ENCODE results near the gene GABBR2. TPM values are rescaled to one million over a fixed set of nuclear protein-coding genes. Genes with fewer than 3 reads are reported as not detected.

The GABBR2 gene
- total RNA-seq, 2 donors from 2014 or later, result not detected

- intact Hi-C loops (cut with DNase I, micrococcal nuclease), result no loop called here
- ATAC-seq, result no peak
- DNase-seq, result no peak
These were observed 64.7 kb downstream of the GABBR2 start for GRCh38 chr9:98644011-98644410.

DNA sequence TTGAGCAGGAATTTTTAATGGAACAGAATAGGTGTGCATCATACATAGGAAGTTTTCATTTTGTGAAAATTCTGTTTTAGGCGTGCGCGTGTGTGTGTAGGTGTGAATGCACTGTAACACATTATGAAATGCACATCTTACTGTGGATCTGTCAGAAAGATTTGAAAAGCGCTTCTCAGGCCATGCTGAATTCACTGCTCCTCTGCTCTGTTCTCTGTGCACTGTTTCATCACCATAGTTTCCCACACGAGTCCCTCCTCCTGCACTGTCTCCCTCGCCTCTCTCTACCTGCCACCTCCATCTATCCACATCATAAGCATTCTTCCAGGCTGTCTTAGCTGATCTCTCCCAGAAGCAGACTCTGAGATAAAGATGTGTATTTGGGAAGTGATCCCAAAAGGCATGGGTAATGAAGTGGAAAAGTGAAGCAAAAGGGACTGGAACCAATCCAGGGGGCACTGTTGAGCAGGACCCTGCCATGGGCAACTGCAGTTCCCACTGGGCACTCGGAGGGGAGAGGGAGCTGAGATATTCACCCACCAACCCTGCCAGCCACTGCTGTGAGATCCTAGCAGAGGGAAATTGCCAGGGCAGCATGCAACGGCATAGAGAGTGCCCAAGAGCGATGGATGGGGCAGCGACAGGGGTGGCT is 65.9 kb downstream of the GABBR2 start:
- ATAC-seq, result no peak
- intact Hi-C loops (cut with DNase I, micrococcal nuclease), result no loop called here
- DNase-seq, result no peak

DNA sequence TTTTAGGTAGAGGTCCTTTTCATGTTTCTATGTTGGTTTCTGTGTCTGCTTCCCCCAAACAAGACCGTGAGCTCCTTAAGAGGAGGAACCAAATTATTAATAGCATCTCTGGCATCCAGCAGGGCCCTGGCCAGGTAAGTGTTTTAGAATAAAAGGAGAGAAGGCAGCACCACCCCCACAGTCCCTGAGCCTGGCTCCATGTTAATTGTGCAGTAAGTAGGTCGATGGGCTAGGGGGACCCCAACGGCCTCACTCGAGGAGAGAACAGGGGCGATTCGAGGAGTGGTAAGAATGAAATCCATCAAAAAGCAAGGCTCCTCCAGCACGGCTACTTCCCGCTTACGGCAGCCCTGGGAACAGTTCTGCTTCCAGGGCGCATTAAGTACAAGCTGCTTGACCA is 67.0 kb downstream of the GABBR2 start:
- DNase-seq (no peak), ATAC-seq (no peak)
- intact Hi-C loops (cut with DNase I, micrococcal nuclease), result no loop called here

DNA sequence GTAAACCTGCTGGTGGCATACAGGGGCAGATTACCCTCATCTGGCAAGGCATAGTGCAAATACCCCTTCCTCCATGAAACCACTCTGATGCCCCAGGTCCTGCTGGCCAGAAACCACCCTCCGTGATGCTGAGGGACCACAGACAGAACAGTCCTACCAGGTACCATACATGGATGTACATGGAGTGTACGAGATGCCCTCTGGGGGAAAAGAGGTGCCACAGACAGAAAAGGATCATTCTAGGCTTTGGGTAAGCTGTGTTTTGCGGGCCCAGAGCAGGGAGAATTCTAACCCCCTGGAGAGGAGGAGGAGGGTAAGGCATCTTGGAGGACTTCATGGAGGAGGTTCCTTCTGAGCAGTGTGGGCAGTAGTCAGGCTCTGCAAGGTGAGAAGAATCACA is 68.3 kb downstream of the GABBR2 start:
- intact Hi-C loops (cut with DNase I, micrococcal nuclease), result no loop called here
- DNase-seq (no peak), ATAC-seq (no peak)

GRCh38 chr9:98639133-98639532 is 69.6 kb downstream of the GABBR2 start:
- intact Hi-C loops (cut with DNase I, micrococcal nuclease), result no loop called here
- DNase-seq (no peak), ATAC-seq (no peak)

GRCh38 chr9:98637381-98637780 is 71.4 kb downstream of the GABBR2 start:
- intact Hi-C loops (cut with DNase I, micrococcal nuclease), result no loop called here
- DNase-seq, result no peak
- ATAC-seq, result no peak

GRCh38 chr9:98635374-98635773 is 73.4 kb downstream of the GABBR2 start:
- ATAC-seq (no peak), DNase-seq (no peak)
- intact Hi-C loops (cut with DNase I, micrococcal nuclease), result no loop called here

- ATAC-seq (peak; percentile 59), DNase-seq (no peak)
- intact Hi-C loops (cut with DNase I, micrococcal nuclease), result no loop called here
These were observed 73.9 kb downstream of the GABBR2 start for GRCh38 chr9:98634685-98635336.

GRCh38 chr9:98632839-98633238 is 75.9 kb downstream of the GABBR2 start:
- DNase-seq, result no peak
- intact Hi-C loops (cut with DNase I, micrococcal nuclease), result no loop called here
- no peak for ATAC-seq

GRCh38 chr9:98627296-98627695 is 81.4 kb downstream of the GABBR2 start:
- intact Hi-C loops (cut with DNase I, micrococcal nuclease), result no loop called here
- DNase-seq (no peak), ATAC-seq (no peak)

DNA sequence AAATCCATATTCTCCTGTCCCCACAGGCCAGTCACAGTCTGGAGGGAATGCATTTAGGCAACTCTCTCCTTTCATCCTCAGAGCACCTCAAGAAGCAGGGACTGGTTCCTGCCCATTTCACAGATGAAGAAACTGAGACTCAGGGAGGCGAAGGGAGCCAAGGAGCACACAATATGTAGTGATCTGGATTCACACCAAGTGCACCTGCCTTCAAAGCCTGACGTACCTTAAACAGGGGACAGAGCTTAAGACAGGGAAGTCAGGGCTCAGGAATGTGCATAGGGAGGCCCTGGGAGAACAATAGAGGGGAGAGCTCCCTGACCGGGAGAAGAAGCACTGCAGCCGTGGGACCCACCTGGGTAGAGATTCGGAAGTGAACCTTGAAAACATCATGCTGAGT is 83.0 kb downstream of the GABBR2 start:
- ATAC-seq, result no peak
- no peak for DNase-seq
- intact Hi-C loops (cut with DNase I, micrococcal nuclease), result no loop called here

GRCh38 chr9:98619788-98620187 is 88.9 kb downstream of the GABBR2 start:
- intact Hi-C loops (cut with DNase I, micrococcal nuclease), result no loop called here
- no peak for ATAC-seq
- DNase-seq, result no peak

DNA sequence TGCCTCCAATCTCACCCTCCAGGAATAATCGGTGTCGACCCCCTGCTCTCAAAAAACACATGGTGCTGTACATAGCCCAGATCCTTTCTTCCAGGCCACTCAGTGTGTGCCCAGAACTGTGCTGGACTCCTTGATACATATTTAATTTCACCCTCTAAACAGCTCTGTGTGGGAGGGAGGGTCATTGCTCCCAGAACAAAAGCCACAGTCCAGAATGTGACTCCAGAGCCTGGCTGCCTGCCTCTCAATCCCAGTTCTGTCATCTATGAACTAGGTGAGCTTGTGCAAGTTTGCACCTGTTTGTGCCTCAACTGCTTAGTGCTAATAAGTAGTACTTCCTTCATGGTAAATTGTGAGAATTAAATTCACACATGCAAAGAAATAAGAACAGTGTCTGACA is 93.1 kb downstream of the GABBR2 start:
- ATAC-seq (no peak), DNase-seq (no peak)
- intact Hi-C loops (cut with DNase I, micrococcal nuclease), result no loop called here

GRCh38 chr9:98614941-98615340 is 93.8 kb downstream of the GABBR2 start:
- intact Hi-C loops (cut with DNase I, micrococcal nuclease), result no loop called here
- ATAC-seq (no peak), DNase-seq (no peak)

DNA sequence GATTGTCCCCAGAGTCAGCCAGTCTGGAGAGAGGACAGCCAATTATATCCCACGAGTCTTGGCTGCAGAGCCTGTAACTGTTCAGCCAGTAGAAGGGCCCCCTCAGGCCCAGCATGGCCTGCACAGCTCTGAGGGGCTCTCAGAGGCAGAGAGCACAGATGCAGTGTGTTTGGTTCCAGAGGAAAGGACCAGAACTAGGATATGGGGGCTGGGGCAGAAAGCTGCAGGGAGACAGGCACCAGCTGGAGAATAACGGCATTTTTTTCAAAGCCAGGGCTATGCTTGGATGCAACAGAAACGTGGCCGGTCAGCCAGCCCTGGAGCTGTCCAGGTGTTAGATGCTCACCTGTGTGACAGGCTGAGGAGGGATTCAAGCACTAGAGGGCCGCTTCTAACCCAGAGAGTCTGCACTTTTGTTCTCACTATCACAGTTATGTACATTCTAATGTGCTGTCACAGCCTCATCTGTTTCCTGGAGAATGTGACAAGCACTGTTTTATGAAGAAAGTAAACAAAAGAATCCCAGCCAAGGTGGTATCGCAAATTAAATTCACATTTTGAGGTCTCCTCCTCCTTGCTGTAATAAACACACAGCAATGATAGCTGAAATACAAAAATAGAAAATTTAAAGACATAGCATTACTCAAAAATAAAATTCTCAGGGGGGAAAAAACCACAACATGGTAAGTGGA is 96.5 kb downstream of the GABBR2 start:
- ATAC-seq (no peak), DNase-seq (no peak)
- intact Hi-C loops (cut with DNase I, micrococcal nuclease), result no loop called here

GRCh38 chr9:98611319-98611718 is 97.4 kb downstream of the GABBR2 start:
- DNase-seq (no peak), ATAC-seq (no peak)
- intact Hi-C loops (cut with DNase I, micrococcal nuclease), result no loop called here

DNA sequence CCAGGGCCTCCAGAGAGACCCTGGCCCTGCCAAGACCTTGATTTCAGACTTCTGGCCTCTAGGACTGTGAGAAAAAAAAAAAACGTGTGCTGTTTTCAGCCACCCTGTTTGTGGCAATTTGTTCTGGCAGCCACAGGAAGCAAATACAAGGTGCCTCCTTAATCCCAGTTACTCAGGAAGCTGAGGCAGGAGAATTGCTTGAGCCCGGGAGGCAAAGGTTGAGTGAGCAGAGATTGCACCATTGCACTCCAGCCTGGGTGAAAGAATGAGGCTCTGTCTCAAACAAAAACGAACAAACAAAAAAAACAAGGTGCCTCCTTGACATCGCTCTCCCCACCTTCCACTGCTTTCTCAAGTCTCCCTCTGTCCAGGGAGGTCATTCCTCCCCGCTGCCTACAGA is 98.0 kb downstream of the GABBR2 start:
- DNase-seq (no peak), ATAC-seq (no peak)
- intact Hi-C loops (cut with DNase I, micrococcal nuclease), result no loop called here

GRCh38 chr9:98610211-98610610 is 98.5 kb downstream of the GABBR2 start:
- ATAC-seq (no peak), DNase-seq (no peak)
- intact Hi-C loops (cut with DNase I, micrococcal nuclease), result no loop called here

- intact Hi-C loops (cut with DNase I, micrococcal nuclease), result no loop called here
- DNase-seq, result no peak
- no peak for ATAC-seq
These were observed 99.1 kb downstream of the GABBR2 start for GRCh38 chr9:98609646-98610045.

DNA sequence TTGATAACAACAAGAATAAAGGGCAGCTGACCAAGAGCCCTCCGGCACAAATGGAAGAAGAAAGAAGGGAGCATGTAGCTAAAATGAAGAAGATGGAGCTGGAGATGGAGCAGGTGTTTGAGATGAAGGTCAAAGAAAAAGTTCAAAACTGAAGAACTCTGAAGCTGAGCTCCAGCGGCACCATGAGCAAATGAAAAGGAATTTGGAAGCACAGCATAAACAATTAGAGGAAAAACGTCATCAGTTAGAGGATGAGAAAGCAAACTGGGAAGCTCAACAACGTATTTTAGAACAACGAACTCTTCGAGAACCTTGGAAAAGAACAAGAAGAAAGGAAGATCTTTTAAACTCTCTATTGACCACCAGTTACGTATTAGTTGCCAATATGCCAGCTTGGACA is 100.9 kb downstream of the GABBR2 start:
- intact Hi-C loops (cut with DNase I, micrococcal nuclease), result no loop called here
- no peak for ATAC-seq
- no peak for DNase-seq

DNA sequence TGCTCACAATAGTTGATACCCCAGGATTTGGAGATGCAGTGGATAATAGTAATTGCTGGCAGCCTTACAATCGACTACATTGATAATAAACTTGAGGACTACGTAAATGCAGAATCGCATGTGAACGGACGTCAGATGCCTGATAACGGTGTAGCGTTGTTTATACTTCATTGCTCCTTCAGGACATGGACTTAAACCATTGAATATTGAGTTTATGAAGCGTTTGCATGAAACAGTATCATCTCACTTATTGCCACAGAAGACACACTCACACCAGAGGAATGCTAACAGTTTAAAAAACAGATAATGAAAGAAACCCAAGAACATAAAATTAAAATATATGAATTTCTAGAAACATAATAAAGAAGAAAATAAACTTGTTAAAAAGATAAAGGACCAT is 101.6 kb downstream of the GABBR2 start:
- intact Hi-C loops (cut with DNase I, micrococcal nuclease), result no loop called here
- DNase-seq (no peak), ATAC-seq (no peak)

Measured in left colon (tissue), 2 donors.